ENCODE data around the gene FMOD. TPM values are rescaled to one million over a fixed set of nuclear protein-coding genes. Genes with fewer than 3 reads are reported as not detected.

Gene FMOD
- polyA plus RNA-seq, 2 donors: 1.7 to 4.4 TPM

Other genes with a start within 250 kb of the FMOD start
- under 1 TPM; 0.22 to 0.26 TPM for gene ADORA1, start 223.4 kb downstream of the FMOD start, polyA plus RNA-seq
- not detected for gene MYBPH, start 175.3 kb downstream of the FMOD start, polyA plus RNA-seq
- 10 to 100 TPM in 1 of 2 donors, 1 to 10 TPM in 1; 3.3 to 19.6 TPM for gene CHI3L1, start 164.4 kb downstream of the FMOD start, polyA plus RNA-seq
- gene CHIT1, start 121.4 kb downstream of the FMOD start, polyA plus RNA-seq: under 1 TPM in 1 of 2 donors, not detected in 1; 0.01 TPM
- 10 to 100 TPM in 1 of 2 donors, 1 to 10 TPM in 1; 9.4 to 27.3 TPM for gene BTG2, start 45.6 kb downstream of the FMOD start, polyA plus RNA-seq
- gene PRELP, start 124.7 kb upstream of the FMOD start, polyA plus RNA-seq: 10 to 100 TPM in 1 of 2 donors, 1 to 10 TPM in 1; 6.5 to 27.8 TPM
- gene OPTC, start 143.0 kb upstream of the FMOD start, polyA plus RNA-seq: not detected

All from esophagus (tissue), 2 donors.